ENCODE data around the gene SEC24C.
A peak's percentile ranks its signal among the peaks of the same experiment; 100 is the strongest.

The SEC24C gene

DNA sequence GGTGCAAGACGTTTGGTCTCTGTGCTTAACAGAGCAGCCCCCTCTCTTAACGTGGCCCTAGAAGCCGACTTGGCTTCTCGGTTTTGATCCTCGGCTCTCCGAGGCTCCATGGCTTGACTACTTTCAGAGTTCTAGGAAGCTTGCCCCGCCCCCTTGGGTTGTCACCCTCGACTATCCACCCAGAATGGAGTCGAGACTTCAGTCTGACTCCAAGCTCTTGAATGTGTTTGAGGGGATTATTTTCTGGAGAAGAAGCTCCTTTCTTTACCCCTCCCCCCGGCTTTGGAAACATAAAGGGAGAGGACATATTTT is 448 bp downstream of the SEC24C start:
- H3K27me3 ChIP-seq (ENCODE audit: insufficient read depth, poor library complexity, severe bottlenecking): no peaks in the 10 kb centered on the region
- TF ChIP-seq, protein P1, sequence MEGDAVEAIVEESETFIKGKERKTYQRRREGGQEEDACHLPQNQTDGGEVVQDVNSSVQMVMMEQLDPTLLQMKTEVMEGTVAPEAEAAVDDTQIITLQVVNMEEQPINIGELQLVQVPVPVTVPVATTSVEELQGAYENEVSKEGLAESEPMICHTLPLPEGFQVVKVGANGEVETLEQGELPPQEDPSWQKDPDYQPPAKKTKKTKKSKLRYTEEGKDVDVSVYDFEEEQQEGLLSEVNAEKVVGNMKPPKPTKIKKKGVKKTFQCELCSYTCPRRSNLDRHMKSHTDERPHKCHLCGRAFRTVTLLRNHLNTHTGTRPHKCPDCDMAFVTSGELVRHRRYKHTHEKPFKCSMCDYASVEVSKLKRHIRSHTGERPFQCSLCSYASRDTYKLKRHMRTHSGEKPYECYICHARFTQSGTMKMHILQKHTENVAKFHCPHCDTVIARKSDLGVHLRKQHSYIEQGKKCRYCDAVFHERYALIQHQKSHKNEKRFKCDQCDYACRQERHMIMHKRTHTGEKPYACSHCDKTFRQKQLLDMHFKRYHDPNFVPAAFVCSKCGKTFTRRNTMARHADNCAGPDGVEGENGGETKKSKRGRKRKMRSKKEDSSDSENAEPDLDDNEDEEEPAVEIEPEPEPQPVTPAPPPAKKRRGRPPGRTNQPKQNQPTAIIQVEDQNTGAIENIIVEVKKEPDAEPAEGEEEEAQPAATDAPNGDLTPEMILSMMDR (IDR thresholded peaks at IDR 0.05; ENCODE audit: insufficient read depth, low read length): no peak
- no peak for TF ChIP-seq POLR2AphosphoS5 (IDR thresholded peaks at IDR 0.05; ENCODE audit: low read depth)
- no peak for TF ChIP-seq SPI1 (IDR thresholded peaks at IDR 0.05; ENCODE audit: borderline replicate concordance, low read depth)
- no peak for TF ChIP-seq GABPA (IDR thresholded peaks at IDR 0.05; ENCODE audit: low read depth)
- TF ChIP-seq, protein P2, sequence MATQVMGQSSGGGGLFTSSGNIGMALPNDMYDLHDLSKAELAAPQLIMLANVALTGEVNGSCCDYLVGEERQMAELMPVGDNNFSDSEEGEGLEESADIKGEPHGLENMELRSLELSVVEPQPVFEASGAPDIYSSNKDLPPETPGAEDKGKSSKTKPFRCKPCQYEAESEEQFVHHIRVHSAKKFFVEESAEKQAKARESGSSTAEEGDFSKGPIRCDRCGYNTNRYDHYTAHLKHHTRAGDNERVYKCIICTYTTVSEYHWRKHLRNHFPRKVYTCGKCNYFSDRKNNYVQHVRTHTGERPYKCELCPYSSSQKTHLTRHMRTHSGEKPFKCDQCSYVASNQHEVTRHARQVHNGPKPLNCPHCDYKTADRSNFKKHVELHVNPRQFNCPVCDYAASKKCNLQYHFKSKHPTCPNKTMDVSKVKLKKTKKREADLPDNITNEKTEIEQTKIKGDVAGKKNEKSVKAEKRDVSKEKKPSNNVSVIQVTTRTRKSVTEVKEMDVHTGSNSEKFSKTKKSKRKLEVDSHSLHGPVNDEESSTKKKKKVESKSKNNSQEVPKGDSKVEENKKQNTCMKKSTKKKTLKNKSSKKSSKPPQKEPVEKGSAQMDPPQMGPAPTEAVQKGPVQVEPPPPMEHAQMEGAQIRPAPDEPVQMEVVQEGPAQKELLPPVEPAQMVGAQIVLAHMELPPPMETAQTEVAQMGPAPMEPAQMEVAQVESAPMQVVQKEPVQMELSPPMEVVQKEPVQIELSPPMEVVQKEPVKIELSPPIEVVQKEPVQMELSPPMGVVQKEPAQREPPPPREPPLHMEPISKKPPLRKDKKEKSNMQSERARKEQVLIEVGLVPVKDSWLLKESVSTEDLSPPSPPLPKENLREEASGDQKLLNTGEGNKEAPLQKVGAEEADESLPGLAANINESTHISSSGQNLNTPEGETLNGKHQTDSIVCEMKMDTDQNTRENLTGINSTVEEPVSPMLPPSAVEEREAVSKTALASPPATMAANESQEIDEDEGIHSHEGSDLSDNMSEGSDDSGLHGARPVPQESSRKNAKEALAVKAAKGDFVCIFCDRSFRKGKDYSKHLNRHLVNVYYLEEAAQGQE (IDR thresholded peaks at IDR 0.05; ENCODE audit: insufficient replicate concordance, low read depth): no peak
- DNase-seq (ENCODE audit: low read depth in 1 of 2, low spot score in 1 of 2): peak in 1 of 2 experiments; percentile 65
- peak overlapping the region; percentile 100 for H3K4me3 ChIP-seq (replicated peaks; ENCODE audit: insufficient read depth, low read length)
- H3K27ac ChIP-seq (replicated peaks): peak overlapping the region; percentile 93

GRCh38 chr10:73746721-73747120 is 2.5 kb downstream of the SEC24C start:
- no peak for DNase-seq (ENCODE audit: low read depth in 1 of 2, low spot score in 1 of 2)
- Histone ChIP-seq H3K27me3 (ENCODE audit: insufficient read depth, poor library complexity, severe bottlenecking) (no peaks in the 10 kb centered on the region), H3K27ac (replicated peaks) (no peak overlapping the region), H3K4me3 (replicated peaks; ENCODE audit: insufficient read depth, low read length) (no peak overlapping the region)
- TF ChIP-seq POLR2AphosphoS5 (IDR thresholded peaks at IDR 0.05; ENCODE audit: low read depth): no peak
- TF ChIP-seq, protein P2 (IDR thresholded peaks at IDR 0.05; ENCODE audit: insufficient replicate concordance, low read depth): no peak
- no peak for TF ChIP-seq SPI1 (IDR thresholded peaks at IDR 0.05; ENCODE audit: borderline replicate concordance, low read depth)
- TF ChIP-seq GABPA (IDR thresholded peaks at IDR 0.05; ENCODE audit: low read depth): no peak
- TF ChIP-seq, protein P1 (IDR thresholded peaks at IDR 0.05; ENCODE audit: insufficient read depth, low read length): no peak

GRCh38 chr10:73750819-73751218 is 6.6 kb downstream of the SEC24C start:
- no peak overlapping the region for H3K4me3 ChIP-seq (replicated peaks; ENCODE audit: insufficient read depth, low read length)
- H3K27me3 ChIP-seq (ENCODE audit: insufficient read depth, poor library complexity, severe bottlenecking): no peaks in the 10 kb centered on the region
- DNase-seq (ENCODE audit: low read depth in 1 of 2, low spot score in 1 of 2): no peak
- no peak overlapping the region for H3K27ac ChIP-seq (replicated peaks)
- TF ChIP-seq, protein P1 (IDR thresholded peaks at IDR 0.05; ENCODE audit: insufficient read depth, low read length): no peak
- TF ChIP-seq POLR2AphosphoS5 (IDR thresholded peaks at IDR 0.05; ENCODE audit: low read depth) (no peak), GABPA (IDR thresholded peaks at IDR 0.05; ENCODE audit: low read depth) (no peak), SPI1 (IDR thresholded peaks at IDR 0.05; ENCODE audit: borderline replicate concordance, low read depth) (no peak)
- TF ChIP-seq, protein P2 (IDR thresholded peaks at IDR 0.05; ENCODE audit: insufficient replicate concordance, low read depth): no peak

Data from HL-60 (cell line).